HCT116 (cell line): ENCODE data around the gene GGPS1. TPM values are rescaled to one million over a fixed set of nuclear protein-coding genes. Genes with fewer than 3 reads are reported as not detected.

Source experiments
- ATAC-seq: fragments of 200-7000 bp; cut with Tn5 transposase; 2 replicates; pipeline ENCODE4 v1.9.1; 2020; ENCODE audit warnings: mild to moderate bottlenecking, moderate library complexity
- BruUV-seq: library from RNA; stranded (reverse); fragments of 400-500 nt; replicated peaks from 2 replicates; lab custom pipeline; 2021; lab: Mats Ljungman, UMichigan
- CTCF ChIA-PET: fragments of 300-600 bp; sonication (Branson Sonifier 250); formaldehyde crosslinking; loops from one replicate; lab custom pipeline; 2021; ENCODE audit warnings: antibody characterized with exemption; lab: Charles Lee
- POLR2A ChIA-PET: fragments of 300-600, 350-600 bp; sonication (Branson Sonifier 250); formaldehyde crosslinking; loops from one replicate; lab custom pipeline; 2021; ENCODE audit warnings: antibody characterized with exemption; lab: Charles Lee
- RAD21 ChIA-PET, 2 experiments: fragments of 300-600 bp; sonication (Branson Sonifier 250); formaldehyde crosslinking; loops; one replicate each; lab custom pipeline; 2023; ENCODE audit warnings: low total read pairs in 2 of 2; ENCODE audit not compliant: uncharacterized antibody in 2 of 2, unreplicated experiment in 2 of 2, low non-redundant PET in 1 of 2; lab: Charles Lee
- DNase-seq: peaks from one replicate; pipeline ENCODE4 v3.0.0-alpha.2; 2010; ENCODE audit warnings: low read depth, low spot score
- H2AFZ ChIP-seq: fragments of 200-600 bp; shearing (Covaris generic), sonication (generic); 2 replicates; pipeline ENCODE4 v1.6.1; 2017; ENCODE audit warnings: low read depth, mixed run types, mixed read lengths, antibody characterized with exemption, low read length; ENCODE audit not compliant: poor library complexity, severe bottlenecking
- H3K27ac ChIP-seq: 2 replicates; pipeline ENCODE4 v1.5.1; 2012; ENCODE audit warnings: low read depth, low read length
- H3K27me3 ChIP-seq: fragments of 200-600 bp; sonication (generic); 2 replicates; pipeline ENCODE4 v1.6.1; 2016; ENCODE audit warnings: mixed run types, low read length, mixed read lengths; ENCODE audit not compliant: insufficient read depth
- H3K36me3 ChIP-seq, 2 experiments: fragments of 200-500 bp in 1 of 2; fragments of 200-600 bp in 1 of 2; sonication (Bioruptor generic) in 1 of 2; sonication (generic) in 1 of 2; 2 replicates each; pipeline versions ENCODE4 v1.5.1 to v1.6.1; 2014 to 2016; ENCODE audit warnings: low read length in 2 of 2, inconsistent platforms in 1 of 2, mixed read lengths in 1 of 2, mixed run types in 1 of 2; ENCODE audit not compliant: insufficient read depth in 2 of 2, control insufficient read depth in 1 of 2
- H3K4me1 ChIP-seq, 2 experiments: fragments of 200-600 bp in 1 of 2; sonication (generic) in 1 of 2; 2 replicates each; pipeline versions ENCODE4 v1.5.1 to v1.6.1; 2012 to 2017; ENCODE audit warnings: low read length in 2 of 2, inconsistent platforms in 1 of 2, mild to moderate bottlenecking in 1 of 2, mixed read lengths in 1 of 2, mixed run types in 1 of 2, moderate library complexity in 1 of 2; ENCODE audit not compliant: insufficient read depth in 2 of 2, control insufficient read depth in 1 of 2
- H3K4me2 ChIP-seq: fragments of 200-600 bp; sonication (generic); 2 replicates; pipeline ENCODE4 v1.6.1; 2017; ENCODE audit warnings: mixed run types, low read length, mixed read lengths
- H3K4me3 ChIP-seq, 2 experiments: fragments of 200-600 bp in 1 of 2; sonication (generic) in 1 of 2; replicated peaks in 1 of 2; 2 replicates each; pipeline ENCODE4 v1.5.1; 2011 to 2016; ENCODE audit warnings: low read length in 2 of 2, control low read depth in 1 of 2, low read depth in 1 of 2, mild to moderate bottlenecking in 1 of 2, mixed read lengths in 1 of 2, mixed run types in 1 of 2
- H3K79me2 ChIP-seq: fragments of 200-600 bp; sonication (generic); 2 replicates; pipeline ENCODE4 v1.6.1; 2017; ENCODE audit warnings: mild to moderate bottlenecking, mixed run types, low read length, moderate library complexity, mixed read lengths; ENCODE audit not compliant: insufficient read depth
- H3K9ac ChIP-seq: fragments of 200-600 bp; sonication (generic); 2 replicates; pipeline ENCODE4 v1.6.1; 2016; ENCODE audit warnings: low read length, mixed read lengths
- H3K9me2 ChIP-seq: fragments of 200-600 bp; sonication (generic), shearing (Covaris generic); 2 replicates; pipeline ENCODE4 v1.6.1; 2017; ENCODE audit warnings: mixed run types, mild to moderate bottlenecking, moderate library complexity; ENCODE audit not compliant: insufficient read depth
- H3K9me3 ChIP-seq, 2 experiments: fragments of 200-500 bp in 1 of 2; fragments of 200-600 bp in 1 of 2; sonication (Bioruptor generic) in 1 of 2; sonication (generic) in 1 of 2; 2 replicates each; pipeline ENCODE4 v1.6.1; 2014 to 2017; ENCODE audit warnings: low read length in 2 of 2, mixed read lengths in 2 of 2, inconsistent platforms in 1 of 2, low read depth in 1 of 2, mild to moderate bottlenecking in 1 of 2, mixed run types in 1 of 2, moderate library complexity in 1 of 2; ENCODE audit not compliant: control insufficient read depth in 1 of 2, insufficient read depth in 1 of 2
- H4K20me1 ChIP-seq: fragments of 200-600 bp; sonication (generic), shearing (Covaris generic); 2 replicates; pipeline ENCODE4 v1.6.1; 2017; ENCODE audit warnings: mixed run types, mild to moderate bottlenecking, moderate library complexity; ENCODE audit not compliant: insufficient read depth
- CBX3 ChIP-seq: IDR thresholded peaks from 2 replicates; pipeline ENCODE4 v1.6.1; 2012; ENCODE audit warnings: low read depth
- CEBPB ChIP-seq: IDR thresholded peaks from 2 replicates; pipeline ENCODE4 v1.6.1; 2012; ENCODE audit warnings: low read depth
- EGR1 ChIP-seq: IDR thresholded peaks from 2 replicates; pipeline ENCODE4 v1.6.1; 2012; ENCODE audit warnings: low read depth
- EZH2 ChIP-seq: fragments of 200-600 bp; sonication (generic); IDR thresholded peaks from 2 replicates; pipeline ENCODE4 v1.6.1; 2017; ENCODE audit warnings: antibody characterized with exemption, mixed run types
- EZH2phosphoT487 ChIP-seq: fragments of 200-600 bp; IDR thresholded peaks from 2 replicates; pipeline ENCODE4 v1.6.1; 2018; ENCODE audit warnings: antibody characterized with exemption, borderline replicate concordance
- FOSL1 ChIP-seq: IDR thresholded peaks from 2 replicates; pipeline ENCODE4 v1.6.1; 2012; ENCODE audit warnings: low read depth
- POLR2A ChIP-seq: IDR thresholded peaks from 2 replicates; pipeline ENCODE4 v1.7.0; 2011; ENCODE audit warnings: borderline replicate concordance; ENCODE audit not compliant: insufficient read depth, insufficient read length; ENCODE audit errors: extremely low read depth
- POLR2AphosphoS5 ChIP-seq: IDR thresholded peaks from 2 replicates; pipeline ENCODE4 v1.6.1; 2011; ENCODE audit warnings: mild to moderate bottlenecking, low read depth, low read length, moderate library complexity
- SIN3A ChIP-seq: IDR thresholded peaks from 2 replicates; pipeline ENCODE4 v1.6.1; 2012; ENCODE audit warnings: low read depth
- SRF ChIP-seq: IDR thresholded peaks from 2 replicates; pipeline ENCODE4 v1.6.1; 2012; ENCODE audit warnings: low read depth
- TCF7L2 ChIP-seq: IDR thresholded peaks from 2 replicates; pipeline ENCODE4 v1.7.0; 2011; ENCODE audit warnings: borderline replicate concordance, inconsistent platforms; ENCODE audit not compliant: insufficient read depth, insufficient read length; ENCODE audit errors: extremely low read depth
- YY1 ChIP-seq: IDR thresholded peaks from 2 replicates; pipeline ENCODE4 v1.6.1; 2011; ENCODE audit warnings: low read length, low read depth, moderate library complexity, mild to moderate bottlenecking; ENCODE audit not compliant: insufficient replicate concordance; ENCODE audit errors: extremely low read depth
- ZFX ChIP-seq: fragments of 450-650 bp; IDR thresholded peaks from 2 replicates; pipeline ENCODE4 v1.6.1; 2017
- ZNF274 ChIP-seq: fragments of 200-500 bp; sonication (Bioruptor generic); IDR thresholded peaks from 2 replicates; pipeline ENCODE4 v1.6.1; 2014; ENCODE audit warnings: mild to moderate bottlenecking, low read depth, low read length, inconsistent platforms
- intact Hi-C: fragments of 100-400 bp; cut with micrococcal nuclease; formaldehyde crosslinking; loops from 2 replicates; pipeline ENCODE4 v1.10.0; 2022
- total RNA-seq: library from RNA; stranded (reverse); gene quantifications from one replicate; pipeline ENCODE4 v1.2.1, GENCODE V29; 2021; ENCODE audit not compliant: unreplicated experiment
- TF ChIP-seq, protein P1 (sequence below): IDR thresholded peaks from 2 replicates; pipeline ENCODE4 v1.6.1; 2012
- TF ChIP-seq, protein P2 (sequence below): IDR thresholded peaks from 2 replicates; pipeline ENCODE4 v1.6.1; 2012; ENCODE audit warnings: low read depth
- TF ChIP-seq, protein P3 (sequence below), 3 experiments: fragments of 200-600 bp in 1 of 3; sonication (generic) in 1 of 3; IDR thresholded peaks in 2 of 3; conservative IDR thresholded peaks in 1 of 3; 2 replicates each; pipeline ENCODE4 v1.5.1; 2012 to 2017; ENCODE audit warnings: low read depth in 2 of 3, low read length in 2 of 3, antibody characterized with exemption in 1 of 3, borderline replicate concordance in 1 of 3, control low read depth in 1 of 3, mild to moderate bottlenecking in 1 of 3, mixed read lengths in 1 of 3, mixed run types in 1 of 3, moderate library complexity in 1 of 3; ENCODE audit not compliant: insufficient read depth in 1 of 3
- TF ChIP-seq, protein P4 (sequence below): IDR thresholded peaks from 2 replicates; pipeline ENCODE4 v1.6.1; 2012

The GGPS1 gene
- total RNA-seq, 1 experiment from 2014 or later, result 30.6 TPM

DNA sequence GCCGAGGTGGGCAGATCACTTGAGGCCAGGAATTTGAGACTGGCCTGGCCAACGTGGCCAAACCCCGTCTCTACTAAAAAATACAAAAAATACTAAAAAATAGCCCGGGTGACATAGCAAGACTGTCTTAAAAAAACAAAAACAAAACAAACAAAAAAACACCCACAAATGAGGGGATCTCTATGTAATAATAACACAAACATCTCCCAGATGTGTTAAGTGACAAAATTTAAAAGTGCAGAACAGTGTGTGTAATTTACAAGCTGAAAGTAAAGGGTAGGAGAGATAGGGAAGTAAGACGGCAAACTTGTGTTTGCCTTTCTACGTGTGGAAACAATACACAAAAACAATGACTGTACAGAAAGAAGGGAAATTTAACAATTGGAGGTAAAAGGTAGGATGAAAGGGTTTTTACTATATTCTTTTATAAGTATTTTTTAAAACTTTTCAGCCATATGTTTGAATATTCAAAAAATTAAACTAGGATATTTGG, 36.7 kb upstream of the GGPS1 start (continued):
- TF ChIP-seq SRF (no peak), POLR2AphosphoS5 (no peak), EZH2 (no peak)

DNA sequence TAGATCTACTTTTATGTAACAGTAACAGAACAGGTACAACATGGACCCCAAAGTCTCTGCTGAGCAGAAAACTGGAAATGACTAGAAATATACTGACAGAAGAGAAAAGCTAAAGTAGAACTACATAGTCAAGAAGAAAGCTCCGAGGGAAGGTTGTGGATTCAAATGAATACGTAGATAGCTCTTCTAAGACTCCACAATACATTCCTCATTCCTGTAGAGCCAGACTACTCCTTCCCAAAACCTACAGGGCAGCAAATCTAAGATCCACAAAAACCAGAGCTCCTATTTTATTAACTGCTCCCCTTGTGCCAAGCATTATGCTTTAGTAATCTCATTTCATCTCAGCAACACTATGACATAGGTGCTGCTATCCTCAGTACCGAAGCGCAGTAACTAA, 35.6 kb upstream of the GGPS1 start:
- H4K20me1 ChIP-seq, result peaks cover 12% of the 10 kb centered on the region
- no peaks in the 10 kb centered on the region for H3K9me2 ChIP-seq
- H3K79me2 ChIP-seq, result peaks cover 96% of the 10 kb centered on the region
- TF ChIP-seq ZFX, result no peak
- TF ChIP-seq, protein P1, sequence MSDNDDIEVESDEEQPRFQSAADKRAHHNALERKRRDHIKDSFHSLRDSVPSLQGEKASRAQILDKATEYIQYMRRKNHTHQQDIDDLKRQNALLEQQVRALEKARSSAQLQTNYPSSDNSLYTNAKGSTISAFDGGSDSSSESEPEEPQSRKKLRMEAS, result no peak
- no peak for TF ChIP-seq YY1
- TF ChIP-seq EGR1, result no peak
- TF ChIP-seq, protein P2, sequence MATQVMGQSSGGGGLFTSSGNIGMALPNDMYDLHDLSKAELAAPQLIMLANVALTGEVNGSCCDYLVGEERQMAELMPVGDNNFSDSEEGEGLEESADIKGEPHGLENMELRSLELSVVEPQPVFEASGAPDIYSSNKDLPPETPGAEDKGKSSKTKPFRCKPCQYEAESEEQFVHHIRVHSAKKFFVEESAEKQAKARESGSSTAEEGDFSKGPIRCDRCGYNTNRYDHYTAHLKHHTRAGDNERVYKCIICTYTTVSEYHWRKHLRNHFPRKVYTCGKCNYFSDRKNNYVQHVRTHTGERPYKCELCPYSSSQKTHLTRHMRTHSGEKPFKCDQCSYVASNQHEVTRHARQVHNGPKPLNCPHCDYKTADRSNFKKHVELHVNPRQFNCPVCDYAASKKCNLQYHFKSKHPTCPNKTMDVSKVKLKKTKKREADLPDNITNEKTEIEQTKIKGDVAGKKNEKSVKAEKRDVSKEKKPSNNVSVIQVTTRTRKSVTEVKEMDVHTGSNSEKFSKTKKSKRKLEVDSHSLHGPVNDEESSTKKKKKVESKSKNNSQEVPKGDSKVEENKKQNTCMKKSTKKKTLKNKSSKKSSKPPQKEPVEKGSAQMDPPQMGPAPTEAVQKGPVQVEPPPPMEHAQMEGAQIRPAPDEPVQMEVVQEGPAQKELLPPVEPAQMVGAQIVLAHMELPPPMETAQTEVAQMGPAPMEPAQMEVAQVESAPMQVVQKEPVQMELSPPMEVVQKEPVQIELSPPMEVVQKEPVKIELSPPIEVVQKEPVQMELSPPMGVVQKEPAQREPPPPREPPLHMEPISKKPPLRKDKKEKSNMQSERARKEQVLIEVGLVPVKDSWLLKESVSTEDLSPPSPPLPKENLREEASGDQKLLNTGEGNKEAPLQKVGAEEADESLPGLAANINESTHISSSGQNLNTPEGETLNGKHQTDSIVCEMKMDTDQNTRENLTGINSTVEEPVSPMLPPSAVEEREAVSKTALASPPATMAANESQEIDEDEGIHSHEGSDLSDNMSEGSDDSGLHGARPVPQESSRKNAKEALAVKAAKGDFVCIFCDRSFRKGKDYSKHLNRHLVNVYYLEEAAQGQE, result no peak
- no peak for TF ChIP-seq EZH2
- no peak for TF ChIP-seq SIN3A
- TF ChIP-seq POLR2A, result no peak
- TF ChIP-seq EZH2phosphoT487, result no peak
- TF ChIP-seq, protein P3, sequence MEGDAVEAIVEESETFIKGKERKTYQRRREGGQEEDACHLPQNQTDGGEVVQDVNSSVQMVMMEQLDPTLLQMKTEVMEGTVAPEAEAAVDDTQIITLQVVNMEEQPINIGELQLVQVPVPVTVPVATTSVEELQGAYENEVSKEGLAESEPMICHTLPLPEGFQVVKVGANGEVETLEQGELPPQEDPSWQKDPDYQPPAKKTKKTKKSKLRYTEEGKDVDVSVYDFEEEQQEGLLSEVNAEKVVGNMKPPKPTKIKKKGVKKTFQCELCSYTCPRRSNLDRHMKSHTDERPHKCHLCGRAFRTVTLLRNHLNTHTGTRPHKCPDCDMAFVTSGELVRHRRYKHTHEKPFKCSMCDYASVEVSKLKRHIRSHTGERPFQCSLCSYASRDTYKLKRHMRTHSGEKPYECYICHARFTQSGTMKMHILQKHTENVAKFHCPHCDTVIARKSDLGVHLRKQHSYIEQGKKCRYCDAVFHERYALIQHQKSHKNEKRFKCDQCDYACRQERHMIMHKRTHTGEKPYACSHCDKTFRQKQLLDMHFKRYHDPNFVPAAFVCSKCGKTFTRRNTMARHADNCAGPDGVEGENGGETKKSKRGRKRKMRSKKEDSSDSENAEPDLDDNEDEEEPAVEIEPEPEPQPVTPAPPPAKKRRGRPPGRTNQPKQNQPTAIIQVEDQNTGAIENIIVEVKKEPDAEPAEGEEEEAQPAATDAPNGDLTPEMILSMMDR (IDR thresholded peaks at IDR 0.05 in 2 of 3, conservative IDR thresholded peaks at IDR 0.05 in 1 of 3; ENCODE audit: borderline replicate concordance in 1 of 3, insufficient read depth in 1 of 3, low read depth in 2 of 3, low read length in 2 of 3), result no peak
- TF ChIP-seq FOSL1, result no peak
- TF ChIP-seq CBX3, result no peak
- TF ChIP-seq POLR2AphosphoS5, result no peak
- no peak for TF ChIP-seq CEBPB
- TF ChIP-seq SRF, result no peak
- no peak for TF ChIP-seq TCF7L2
- TF ChIP-seq, protein P4, sequence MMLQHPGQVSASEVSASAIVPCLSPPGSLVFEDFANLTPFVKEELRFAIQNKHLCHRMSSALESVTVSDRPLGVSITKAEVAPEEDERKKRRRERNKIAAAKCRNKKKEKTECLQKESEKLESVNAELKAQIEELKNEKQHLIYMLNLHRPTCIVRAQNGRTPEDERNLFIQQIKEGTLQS, result no peak
- TF ChIP-seq ZNF274, result no peak
- TF ChIP-seq, all 23 proteins: peak for 0
- ChIA-PET CTCF (no interaction called here), RAD21 (interaction anchor here in 1 of 2 experiments (0.6 kb wide), 1 partner anchor 164 kb away, joined by 3 read pairs; no protein-coding TSS in a partner anchor), POLR2A (no interaction called here)
- DNase-seq, result no peak
- Histone ChIP-seq H3K9me3 (no peaks in the 10 kb centered on the region), H2AFZ (no peak overlapping the region), H3K4me3 (no peak overlapping the region), H3K4me2 (no peak overlapping the region), H3K27ac (no peak overlapping the region), H3K4me1 (peaks cover 19 to 25% of the 10 kb centered on the region in 2 experiments), H3K27me3 (no peaks in the 10 kb centered on the region), H3K9ac (no peak overlapping the region), H3K36me3 (no peaks in the 10 kb centered on the region)
- intact Hi-C loops, result no loop called here
- ATAC-seq, result no peak
- no TSS peak for BruUV-seq
